ENCODE measurements around the gene MMP23B. TPM values are rescaled to one million over a fixed set of nuclear protein-coding genes. Genes with fewer than 3 reads are reported as not detected.
"Not testable (repeated sequence)": the region's sequence is repeated elsewhere in the genome, so short reads cannot be mapped to it uniquely, and the experiment has no call there.

The MMP23B gene
- polyA plus RNA-seq, 2 of the 4 experiments (the other 2 are of a cell fraction) = 1.0 TPM; not detected in 1

GRCh38 chr1:1634613-1635012 is 2.6 kb downstream of the MMP23B start:
- FAIRE-seq; H3K4me1 ChIP-seq; H3K4me3 ChIP-seq; H3K4me2 ChIP-seq; H3K9me3 ChIP-seq; CTCF ChIA-PET; POLR2A ChIA-PET; DNase-seq (ENCODE audit: low read depth in 1 of 2, low spot score in 1 of 2); H3K27ac ChIP-seq: not testable (repeated sequence)
- WGBS (ENCODE audit: missing lambda C conversion rate) = 89% methylated on average over 9 of the region's 13 CpGs
- peak; percentile 3 to 19; a peak in 2 of 6 replicates for ATAC-seq

GRCh38 chr1:1636621-1637478 is 4.9 kb downstream of the MMP23B start:
- H3K9me3 ChIP-seq; DNase-seq (ENCODE audit: low read depth in 1 of 2, low spot score in 1 of 2); FAIRE-seq; H3K4me2 ChIP-seq; POLR2A ChIA-PET; CTCF ChIA-PET; H3K27ac ChIP-seq; H3K4me3 ChIP-seq; H3K4me1 ChIP-seq; ATAC-seq: not testable (repeated sequence)
- WGBS (ENCODE audit: missing lambda C conversion rate) = 95% methylated on average over 10 of the region's 37 CpGs

- H3K4me3 ChIP-seq; H3K27ac ChIP-seq; ATAC-seq; POLR2A ChIA-PET; H3K4me1 ChIP-seq; CTCF ChIA-PET; FAIRE-seq; DNase-seq (ENCODE audit: low read depth in 1 of 2, low spot score in 1 of 2); H3K9me3 ChIP-seq; H3K4me2 ChIP-seq: not testable (repeated sequence)
- WGBS (ENCODE audit: missing lambda C conversion rate) = 98% methylated on average over 7 of the region's 14 CpGs
These were observed 5.5 kb downstream of the MMP23B start for GRCh38 chr1:1637479-1637875.

GRCh38 chr1:1638528-1638927 is 6.6 kb downstream of the MMP23B start:
- H3K4me1 ChIP-seq; CTCF ChIA-PET; DNase-seq (ENCODE audit: low read depth in 1 of 2, low spot score in 1 of 2); POLR2A ChIA-PET; H3K4me2 ChIP-seq; H3K27ac ChIP-seq; H3K9me3 ChIP-seq; ATAC-seq; H3K4me3 ChIP-seq; FAIRE-seq: not testable (repeated sequence)
- WGBS (ENCODE audit: missing lambda C conversion rate) = 96% methylated on average over 5 of the region's 13 CpGs

- CTCF ChIA-PET; ATAC-seq; DNase-seq (ENCODE audit: low read depth in 1 of 2, low spot score in 1 of 2); FAIRE-seq; H3K9me3 ChIP-seq; H3K27ac ChIP-seq; H3K4me2 ChIP-seq; POLR2A ChIA-PET; H3K4me3 ChIP-seq; H3K4me1 ChIP-seq: not testable (repeated sequence)
- 83% methylated on average over 4 of the region's 16 CpGs for WGBS (ENCODE audit: missing lambda C conversion rate)
These were observed 7.4 kb downstream of the MMP23B start for GRCh38 chr1:1639368-1639767.

- POLR2A ChIA-PET = not testable (repeated sequence)
These were observed 8.1 kb downstream of the MMP23B start for GRCh38 chr1:1640081-1640480.

GRCh38 chr1:1640711-1641461 is 8.9 kb downstream of the MMP23B start:
- H3K4me3 ChIP-seq; ATAC-seq; CTCF ChIA-PET; FAIRE-seq; H3K9me3 ChIP-seq; POLR2A ChIA-PET; H3K27ac ChIP-seq; H3K4me2 ChIP-seq; DNase-seq (ENCODE audit: low read depth in 1 of 2, low spot score in 1 of 2); H3K4me1 ChIP-seq: not testable (repeated sequence)
- 98% methylated on average over 23 of the region's 38 CpGs for WGBS (ENCODE audit: missing lambda C conversion rate)

More at GRCh38 chr1:1640081-1640480, 8.1 kb downstream of the MMP23B start:
- CTCF ChIA-PET; DNase-seq (ENCODE audit: low read depth in 1 of 2, low spot score in 1 of 2); H3K4me3 ChIP-seq; ATAC-seq; H3K27ac ChIP-seq; H3K4me1 ChIP-seq; H3K4me2 ChIP-seq; FAIRE-seq; H3K9me3 ChIP-seq: not testable (repeated sequence)
- 97% methylated on average over 11 of the region's 25 CpGs for WGBS (ENCODE audit: missing lambda C conversion rate)

GRCh38 chr1:1646326-1646725 is 14.4 kb downstream of the MMP23B start:
- H3K27ac ChIP-seq; ATAC-seq; FAIRE-seq; H3K4me3 ChIP-seq; DNase-seq (ENCODE audit: low read depth in 1 of 2, low spot score in 1 of 2); CTCF ChIA-PET; POLR2A ChIA-PET; H3K9me3 ChIP-seq; H3K4me2 ChIP-seq; H3K4me1 ChIP-seq: not testable (repeated sequence)
- 83% methylated on average over 4 of the region's 5 CpGs for WGBS (ENCODE audit: missing lambda C conversion rate)

- H3K27ac ChIP-seq; H3K4me1 ChIP-seq; CTCF ChIA-PET; H3K4me2 ChIP-seq; ATAC-seq; DNase-seq (ENCODE audit: low read depth in 1 of 2, low spot score in 1 of 2); H3K4me3 ChIP-seq; H3K9me3 ChIP-seq; FAIRE-seq; POLR2A ChIA-PET: not testable (repeated sequence)
- 94% methylated on average over 17 of the region's 17 CpGs for WGBS (ENCODE audit: missing lambda C conversion rate)
These were observed 15.7 kb downstream of the MMP23B start for GRCh38 chr1:1647567-1648241.

- H3K4me3 ChIP-seq; H3K9me3 ChIP-seq; POLR2A ChIA-PET; H3K27ac ChIP-seq; ATAC-seq; DNase-seq (ENCODE audit: low read depth in 1 of 2, low spot score in 1 of 2); H3K4me1 ChIP-seq; H3K4me2 ChIP-seq; FAIRE-seq; CTCF ChIA-PET: not testable (repeated sequence)
- WGBS (ENCODE audit: missing lambda C conversion rate) = 87% methylated on average over 11 of the region's 11 CpGs
These were observed 16.3 kb downstream of the MMP23B start for GRCh38 chr1:1648265-1648664.
